NCI-H146 treated with DMSO at 0.1 percent for 48 hours (cell line): ENCODE measurements around the gene ACTR3.

Source experiments
- DNase-seq: peaks from one replicate; lab custom pipeline; 2025; ENCODE audit not compliant: unreplicated experiment; lab: John Stamatoyannopoulos, UW

Gene ACTR3

GRCh38 chr2:113875135-113875534 is 14.8 kb upstream of the ACTR3 start:
- DNase-seq = no peak

- peak; percentile 68 for DNase-seq
Measured at GRCh38 chr2:113876503-113877387, 13.1 kb upstream of the ACTR3 start.

GRCh38 chr2:113877711-113878598 is 11.9 kb upstream of the ACTR3 start:
- DNase-seq = no peak

GRCh38 chr2:113878743-113879142 is 11.1 kb upstream of the ACTR3 start:
- no peak for DNase-seq

- no peak for DNase-seq
Measured at GRCh38 chr2:113879457-113879856, 10.4 kb upstream of the ACTR3 start.

- no peak for DNase-seq
Measured at GRCh38 chr2:113886479-113887008, 3.3 kb upstream of the ACTR3 start.

- no peak for DNase-seq
Measured at GRCh38 chr2:113887009-113887792, 2.7 kb upstream of the ACTR3 start.

- no peak for DNase-seq
Measured at GRCh38 chr2:113888641-113889470, 1.0 kb upstream of the ACTR3 start.

GRCh38 chr2:113890253-113891235 is 655 bp downstream of the ACTR3 start:
- DNase-seq = peak; percentile 30

- no peak for DNase-seq
Measured at GRCh38 chr2:113891265-113891959, 1.5 kb downstream of the ACTR3 start.

GRCh38 chr2:113892004-113892710 is 2.3 kb downstream of the ACTR3 start:
- DNase-seq = no peak

- DNase-seq = no peak
Measured at GRCh38 chr2:113894156-113894743, 4.4 kb downstream of the ACTR3 start.

GRCh38 chr2:113895301-113895700 is 5.4 kb downstream of the ACTR3 start:
- no peak for DNase-seq

GRCh38 chr2:113895819-113896563 is 6.1 kb downstream of the ACTR3 start:
- DNase-seq = no peak

GRCh38 chr2:113896791-113897190 is 6.9 kb downstream of the ACTR3 start:
- no peak for DNase-seq

- DNase-seq = no peak
Measured at GRCh38 chr2:113898081-113898480, 8.2 kb downstream of the ACTR3 start.
